CD4-positive, alpha-beta T cell treated with Interleukin-12 subunit alpha and Interleukin-12 subunit beta, for 1 hour (primary cell): Measurements from ENCODE around the gene CCDC183.
"Not testable (repeated sequence)": the region's sequence is repeated elsewhere in the genome, so short reads cannot be mapped to it uniquely, and the experiment has no call there.

Source experiments
- DNase-seq: peaks from one replicate; pipeline ENCODE4 v3.0.0-alpha.2; 2020

The CCDC183 gene

GRCh38 chr9:136826703-136827582 is 30.8 kb downstream of the CCDC183 start:
- no peak for DNase-seq

- DNase-seq, result no peak
These were observed 31.8 kb downstream of the CCDC183 start for GRCh38 chr9:136827794-136828473.

- no peak for DNase-seq
These were observed 32.5 kb downstream of the CCDC183 start for GRCh38 chr9:136828474-136829140.

GRCh38 chr9:136829412-136829811 is 33.3 kb downstream of the CCDC183 start:
- DNase-seq, result no peak

GRCh38 chr9:136829981-136830885 is 34.1 kb downstream of the CCDC183 start:
- DNase-seq, result no peak

GRCh38 chr9:136831002-136831719 is 35.0 kb downstream of the CCDC183 start:
- DNase-seq, result no peak

GRCh38 chr9:136831720-136832104 is 35.6 kb downstream of the CCDC183 start:
- no peak for DNase-seq

- no peak for DNase-seq
These were observed 36.4 kb downstream of the CCDC183 start for GRCh38 chr9:136832581-136832980.

- DNase-seq, result not testable (repeated sequence)
These were observed 37.4 kb downstream of the CCDC183 start for GRCh38 chr9:136833381-136834048.

- DNase-seq, result no peak
These were observed 39.2 kb downstream of the CCDC183 start for GRCh38 chr9:136835162-136835931.

- no peak for DNase-seq
These were observed 40.1 kb downstream of the CCDC183 start for GRCh38 chr9:136835932-136836904.

GRCh38 chr9:136837146-136837855 is 41.2 kb downstream of the CCDC183 start:
- no peak for DNase-seq

GRCh38 chr9:136837856-136838277 is 41.7 kb downstream of the CCDC183 start:
- DNase-seq, result not testable (repeated sequence)

GRCh38 chr9:136838314-136839228 is 42.4 kb downstream of the CCDC183 start:
- no peak for DNase-seq

GRCh38 chr9:136839229-136840139 is 43.3 kb downstream of the CCDC183 start:
- DNase-seq, result no peak
